Astrocyte (in vitro differentiated cells and primary cell): Measurements from ENCODE around the gene CIC. TPM values are rescaled to one million over a fixed set of nuclear protein-coding genes. Genes with fewer than 3 reads are reported as not detected.

Experiments
- DNase-seq: peaks from one replicate; pipeline ENCODE4 v3.0.0-alpha.2; 2010; ENCODE audit warnings: low read depth
- FAIRE-seq: peaks from 2 replicates; lab custom pipeline; 2011; peaks lifted over from hg19 to GRCh38; lab: Jason Lieb, UNC
- H2AFZ ChIP-seq: 2 replicates; pipeline ENCODE4 v1.6.0; 2012; ENCODE audit warnings: low read depth, low read length, inconsistent platforms
- H3K27ac ChIP-seq: 2 replicates; pipeline ENCODE4 v1.5.1; 2011; ENCODE audit warnings: low read depth, low read length, inconsistent platforms
- H3K27me3 ChIP-seq: 2 replicates; pipeline ENCODE4 v1.6.0; 2011; ENCODE audit warnings: low read length, inconsistent platforms; ENCODE audit not compliant: insufficient read depth
- H3K36me3 ChIP-seq: 2 replicates; pipeline ENCODE4 v1.5.1; 2011; ENCODE audit warnings: low read length, inconsistent platforms; ENCODE audit not compliant: insufficient read depth
- H3K4me1 ChIP-seq: 2 replicates; pipeline ENCODE4 v1.5.1; 2011; ENCODE audit warnings: low read length, inconsistent platforms; ENCODE audit not compliant: insufficient read depth
- H3K4me2 ChIP-seq: 2 replicates; pipeline ENCODE4 v1.6.0; 2012; ENCODE audit warnings: low read length, inconsistent platforms
- H3K4me3 ChIP-seq: 2 replicates; pipeline ENCODE4 v1.5.1; 2011; ENCODE audit warnings: low read depth, mild to moderate bottlenecking, low read length, inconsistent platforms; ENCODE audit not compliant: insufficient read depth
- H3K79me2 ChIP-seq: 2 replicates; pipeline ENCODE4 v1.6.0; 2012; ENCODE audit warnings: mild to moderate bottlenecking, low read length, inconsistent platforms; ENCODE audit not compliant: insufficient read depth
- H3K9ac ChIP-seq: 2 replicates; pipeline ENCODE4 v1.6.0; 2012; ENCODE audit warnings: mild to moderate bottlenecking, low read length, inconsistent platforms
- H3K9me3 ChIP-seq: 2 replicates; pipeline ENCODE4 v1.5.1; 2012; ENCODE audit warnings: low read depth, mild to moderate bottlenecking, low read length, inconsistent platforms; ENCODE audit not compliant: insufficient read depth
- H4K20me1 ChIP-seq: 2 replicates; pipeline ENCODE4 v1.6.0; 2012; ENCODE audit warnings: low read length, inconsistent platforms; ENCODE audit not compliant: insufficient read depth
- H3K27ac Mint-ChIP-seq: one replicate; pipeline ENCODE4 v1.8.0; 2021; ENCODE audit warnings: mild to moderate bottlenecking, mixed read lengths; ENCODE audit not compliant: unreplicated experiment
- H3K27me3 Mint-ChIP-seq: one replicate; pipeline ENCODE4 v1.8.0; 2021; ENCODE audit warnings: low read depth, mixed read lengths; ENCODE audit not compliant: unreplicated experiment
- H3K36me3 Mint-ChIP-seq: one replicate; pipeline ENCODE4 v1.8.0; 2021; ENCODE audit warnings: low read depth, mixed read lengths; ENCODE audit not compliant: unreplicated experiment
- H3K4me1 Mint-ChIP-seq: one replicate; pipeline ENCODE4 v1.8.0; 2021; ENCODE audit warnings: low read depth, mixed read lengths; ENCODE audit not compliant: unreplicated experiment
- H3K4me3 Mint-ChIP-seq: one replicate; pipeline ENCODE4 v1.8.0; 2021; ENCODE audit warnings: mild to moderate bottlenecking, moderate library complexity, mixed read lengths; ENCODE audit not compliant: unreplicated experiment
- H3K9me3 Mint-ChIP-seq: one replicate; pipeline ENCODE4 v1.8.0; 2021; ENCODE audit warnings: mild to moderate bottlenecking, mixed read lengths; ENCODE audit not compliant: unreplicated experiment
- CTCF ChIP-seq: IDR thresholded peaks from 2 replicates; pipeline ENCODE4 v1.5.1; 2011; ENCODE audit warnings: low read depth, mild to moderate bottlenecking, inconsistent platforms, low read length, moderate library complexity; ENCODE audit not compliant: insufficient read depth
- EZH2 ChIP-seq: IDR thresholded peaks from 2 replicates; pipeline ENCODE4 v1.6.1; 2012; ENCODE audit warnings: mild to moderate bottlenecking, low read length, inconsistent platforms; ENCODE audit not compliant: insufficient read depth
- total RNA-seq: library from RNA; stranded (reverse); gene quantifications from 2 replicates; pipeline ENCODE4 v1.2.1, GENCODE V29; 2021

The CIC gene
- total RNA-seq, 1 donor from 2014 or later: 78.5 TPM

DNA sequence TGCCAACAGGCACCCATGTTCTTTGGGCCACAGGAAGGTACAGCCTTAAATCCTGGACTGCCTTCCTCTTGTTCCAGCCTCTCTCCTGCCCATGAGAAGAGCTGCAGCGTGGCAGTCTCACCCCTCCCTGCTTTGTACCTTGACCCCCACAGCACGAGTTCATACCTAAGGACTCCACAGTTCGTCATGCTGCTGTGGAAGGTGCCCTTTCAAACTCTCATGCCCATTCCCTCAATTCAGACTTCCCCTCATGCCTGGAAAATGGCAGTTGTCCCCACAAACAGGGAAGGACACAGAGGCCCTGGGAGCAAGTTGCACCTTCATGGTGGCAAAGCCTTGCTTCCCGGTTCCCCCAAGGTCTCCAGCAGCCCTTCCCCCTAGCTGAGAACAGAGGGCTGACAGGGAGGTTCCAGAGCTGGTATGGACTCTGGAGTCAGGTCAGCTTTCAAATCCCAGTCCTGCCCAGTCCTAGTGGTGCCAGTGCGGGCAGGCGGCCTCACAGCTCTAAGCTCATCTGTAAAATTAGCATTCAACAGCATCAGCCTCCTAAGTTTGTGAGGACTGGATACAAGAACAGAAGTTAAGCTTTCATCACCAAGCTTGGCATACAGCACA lies 35.3 kb upstream of the CIC start:
- H3K36me3 Mint-ChIP-seq: peaks cover 32% of the 10 kb centered on the region

GRCh38 chr19:42234364-42234763 lies 34.7 kb upstream of the CIC start:
- Histone ChIP-seq H3K36me3 (peaks cover 37% of the 10 kb centered on the region), H4K20me1 (peaks cover 74% of the 10 kb centered on the region)

More for the DNA sequence above, 35.3 kb upstream of the CIC start:
- H3K79me2 ChIP-seq: peaks cover 51% of the 10 kb centered on the region
- DNase-seq (no peak), FAIRE-seq (no peak)
- no peak overlapping the region for H3K27ac ChIP-seq
- no peaks in the 10 kb centered on the region for H3K27me3 Mint-ChIP-seq
- no peak overlapping the region for H3K4me3 Mint-ChIP-seq
- H3K9me3 Mint-ChIP-seq: no peaks in the 10 kb centered on the region
- no peaks in the 10 kb centered on the region for H3K27me3 ChIP-seq
- peaks cover 7% of the 10 kb centered on the region for H3K4me1 Mint-ChIP-seq
- no peak overlapping the region for H2AFZ ChIP-seq
- H3K4me1 ChIP-seq: no peaks in the 10 kb centered on the region
- H3K27ac Mint-ChIP-seq: no peak overlapping the region
- H3K36me3 ChIP-seq: peaks cover 37% of the 10 kb centered on the region
- H3K4me3 ChIP-seq: no peak overlapping the region
- no peak overlapping the region for H3K9ac ChIP-seq
- TF ChIP-seq CTCF: no peak
- no peak for TF ChIP-seq EZH2
- no peaks in the 10 kb centered on the region for H3K9me3 ChIP-seq
- no peak overlapping the region for H3K4me2 ChIP-seq
- H4K20me1 ChIP-seq: peaks cover 74% of the 10 kb centered on the region

More at GRCh38 chr19:42234364-42234763, 34.7 kb upstream of the CIC start:
- Histone ChIP-seq H3K79me2 (peaks cover 51% of the 10 kb centered on the region), H3K4me1 (no peaks in the 10 kb centered on the region), H3K4me2 (no peak overlapping the region), H3K27ac (no peak overlapping the region), H2AFZ (no peak overlapping the region), H3K9ac (no peak overlapping the region), H3K4me3 (no peak overlapping the region), H3K27me3 (no peaks in the 10 kb centered on the region), H3K9me3 (no peaks in the 10 kb centered on the region)
- Mint-ChIP-seq H3K27me3 (no peaks in the 10 kb centered on the region), H3K4me3 (no peak overlapping the region), H3K9me3 (no peaks in the 10 kb centered on the region), H3K4me1 (peaks cover 8% of the 10 kb centered on the region), H3K27ac (no peak overlapping the region), H3K36me3 (peaks cover 33% of the 10 kb centered on the region)
- TF ChIP-seq EZH2 (no peak), CTCF (no peak)
- DNase-seq: no peak
- no peak for FAIRE-seq
